Heart left ventricle (tissue), 16 donors: ENCODE measurements around the gene KIRREL3. TPM values are rescaled to one million over a fixed set of nuclear protein-coding genes. Genes with fewer than 3 reads are reported as not detected.

ENCODE experiments used
- ATAC-seq, 4 donors: fragments of 200-7000 bp; cut with Tn5 transposase; one replicate each; pipeline ENCODE4 v1.9.1; 2020 to 2022; ENCODE audit warnings: moderate library complexity in 4 of 4, mild to moderate bottlenecking in 3 of 4, moderate number of reproducible peaks in 1 of 4
- DNase-seq, 5 donors: peaks; one replicate each; pipeline ENCODE4 v3.0.0-alpha.2; 2020
- H3K27ac ChIP-seq, 12 donors: fragments of 200-600 bp; sonication (generic) in 4 of 12; one replicate each; pipeline versions ENCODE4 v1.5.0 to v1.8.0; 2016 to 2022; ENCODE audit warnings: mild to moderate bottlenecking in 2 of 12
- H3K27me3 ChIP-seq, 9 donors: fragments of 200-600 bp; sonication (generic) in 2 of 9; one replicate each; pipeline versions ENCODE4 v1.5.1 to v1.8.0; 2016 to 2022; ENCODE audit warnings: mild to moderate bottlenecking in 3 of 9
- H3K36me3 ChIP-seq, 9 donors: fragments of 200-600 bp; sonication (generic) in 2 of 9; one replicate each; pipeline versions ENCODE4 v1.5.0 to v1.8.0; 2018 to 2022; ENCODE audit warnings: mild to moderate bottlenecking in 2 of 9
- H3K4me1 ChIP-seq, 12 donors: fragments of 200-600 bp; sonication (generic) in 4 of 12; one replicate each; pipeline versions ENCODE4 v1.5.0 to v1.8.0; 2016 to 2022; ENCODE audit warnings: mild to moderate bottlenecking in 3 of 12
- H3K4me3 ChIP-seq, 12 donors: fragments of 200-600 bp; sonication (generic) in 4 of 12; one replicate each; pipeline versions ENCODE4 v1.5.0 to v1.8.0; 2017 to 2022; ENCODE audit warnings: mild to moderate bottlenecking in 9 of 12, moderate library complexity in 4 of 12
- H3K9me3 ChIP-seq, 12 donors: fragments of 200-600 bp; sonication (generic) in 4 of 12; one replicate each; pipeline versions ENCODE4 v1.5.0 to v1.8.0; 2016 to 2022; ENCODE audit warnings: mild to moderate bottlenecking in 1 of 12
- POLR2A ChIP-seq, 2 donors: fragments of 450-650 bp; IDR thresholded peaks; one replicate each; pipeline ENCODE4 v1.6.1; 2017; ENCODE audit warnings: antibody characterized with exemption in 2 of 2, mild to moderate bottlenecking in 2 of 2, moderate library complexity in 2 of 2
- WGBS, 4 donors: extraction: QIAGEN DNeasy Blood & Tissue Kit in 2 of 4; methylation state at CpG; one replicate each; pipeline versions ENCODE4 v1.1.5 to v1.1.7; 2013 to 2018; 5-methylcytosine and 5-hydroxymethylcytosine counted together
- intact Hi-C, 10 donors: fragments of 100-400 bp; cut with DNase I; formaldehyde crosslinking; loops; one replicate each; pipeline versions ENCODE4 v1.11.1 to v1.14.2; 2022
- polyA plus RNA-seq, 2 donors: library from polyadenylated mRNA; stranded (reverse); fragments of 200-250 nt; gene quantifications; one replicate each; pipeline ENCODE4 v1.2.3, GENCODE V29; 2013
- total RNA-seq, 9 donors: library from RNA; depleted of rRNA in 2 of 9; stranded (reverse); fragments of >200 nt in 2 of 9; fragmentation: NEBNext Ultra II Directional in 3 of 9; extraction: Animal tissue kit (Norgen Biotek cat#: 25700) in 3 of 9; gene quantifications; one replicate each; pipeline versions ENCODE4 v1.1.0 to v1.2.4, GENCODE V29; 2016 to 2023
- TF ChIP-seq, protein P1 (sequence below), 12 donors: fragments of 200-600 bp; sonication (generic) in 4 of 12; IDR thresholded peaks; one replicate each; pipeline versions ENCODE4 v1.5.0 to v1.8.0; 2018 to 2022; ENCODE audit warnings: antibody characterized with exemption in 12 of 12, mild to moderate bottlenecking in 5 of 12
- donor health status: ischemic (EF 13 %, LVEDD 7.1; RV severe dilation, severe dysfunction).
- donor health status: healthy with polysubstance abuse.
- donor health status: DM: no; HTN: yes; CAD: no.
- donor health status: DM: no; HTN: no; CAD: no.
- donor health status: ischemic (EF 25% LVEDD 6.9; RV normal size, moderate dysfunction).
- donor health status: ischemic (EF 25% LVEDD 5.7; RV mildly dilated, moderate dysfunction).
- donor health status: healthy.
- donor health status: DM: yes; HTN: yes; CAD: no.
- donor health status: ischemic (EF 35%, LVEDD 5.7; RV mildly dilated, moderate dysfunction).
- donor health status: nonischemic (EF 11% LVEDD 7.7; RV severe dilation, severe dysfunction).
- donor health status: DM: yes; HTN: yes; CAD: no.
- donor health status: PGD.
- donor health status: ischemic (EF 29% LVEDD 5.4; RV normal size, mild dysfunction).
- donor health status: nonischemic (EF 23%, LVEDD 6.1; RV moderate dilation, normal function).

The KIRREL3 gene
- total and polyA plus RNA-seq, 11 donors = 0.08 to 1.3 (median 0.27) TPM

DNA sequence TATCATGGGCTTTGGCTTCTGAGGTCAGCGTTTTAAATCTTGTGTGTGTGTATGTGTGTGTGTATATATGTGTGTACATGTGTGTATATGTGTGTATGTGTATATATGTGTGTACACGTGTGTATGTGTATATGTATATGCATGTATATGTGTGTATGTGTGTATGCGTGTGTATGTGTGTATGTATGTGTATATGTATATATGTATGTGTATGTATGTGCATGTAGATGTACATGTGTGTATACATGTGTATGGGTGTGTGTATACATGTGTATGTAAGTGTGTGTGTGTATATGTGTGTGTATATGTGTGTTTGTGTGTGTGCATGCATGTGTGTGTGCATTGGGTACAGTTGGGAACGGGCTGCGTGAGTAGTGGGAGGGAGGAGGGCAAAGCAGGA lies 522.1 kb downstream of the KIRREL3 start:
- 87 to 94% (median 89%) methylated on average over 5 of the region's 5 CpGs for WGBS, 4 donors
- intact Hi-C loops = loop anchor here in 3 of 10 donors (2.0 to 5.0 kb wide), 2 partner anchors 36 to 40 kb away; no protein-coding TSS in a partner anchor
- no peak overlapping the region for H3K27ac ChIP-seq
- TF ChIP-seq POLR2A (IDR thresholded peaks at IDR 0.05) = no peak
- TF ChIP-seq, protein P1, sequence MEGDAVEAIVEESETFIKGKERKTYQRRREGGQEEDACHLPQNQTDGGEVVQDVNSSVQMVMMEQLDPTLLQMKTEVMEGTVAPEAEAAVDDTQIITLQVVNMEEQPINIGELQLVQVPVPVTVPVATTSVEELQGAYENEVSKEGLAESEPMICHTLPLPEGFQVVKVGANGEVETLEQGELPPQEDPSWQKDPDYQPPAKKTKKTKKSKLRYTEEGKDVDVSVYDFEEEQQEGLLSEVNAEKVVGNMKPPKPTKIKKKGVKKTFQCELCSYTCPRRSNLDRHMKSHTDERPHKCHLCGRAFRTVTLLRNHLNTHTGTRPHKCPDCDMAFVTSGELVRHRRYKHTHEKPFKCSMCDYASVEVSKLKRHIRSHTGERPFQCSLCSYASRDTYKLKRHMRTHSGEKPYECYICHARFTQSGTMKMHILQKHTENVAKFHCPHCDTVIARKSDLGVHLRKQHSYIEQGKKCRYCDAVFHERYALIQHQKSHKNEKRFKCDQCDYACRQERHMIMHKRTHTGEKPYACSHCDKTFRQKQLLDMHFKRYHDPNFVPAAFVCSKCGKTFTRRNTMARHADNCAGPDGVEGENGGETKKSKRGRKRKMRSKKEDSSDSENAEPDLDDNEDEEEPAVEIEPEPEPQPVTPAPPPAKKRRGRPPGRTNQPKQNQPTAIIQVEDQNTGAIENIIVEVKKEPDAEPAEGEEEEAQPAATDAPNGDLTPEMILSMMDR (IDR thresholded peaks at IDR 0.05) = no peak
- no peaks in the 10 kb centered on the region for H3K27me3 ChIP-seq
- no peak for DNase-seq
- ATAC-seq = no peak
- no peaks in the 10 kb centered on the region for H3K36me3 ChIP-seq
- H3K4me3 ChIP-seq = no peak overlapping the region
- no peaks in the 10 kb centered on the region for H3K9me3 ChIP-seq
- peaks cover 0 to 25% (median 8%) of the 10 kb centered on the region in 12 donors for H3K4me1 ChIP-seq

DNA sequence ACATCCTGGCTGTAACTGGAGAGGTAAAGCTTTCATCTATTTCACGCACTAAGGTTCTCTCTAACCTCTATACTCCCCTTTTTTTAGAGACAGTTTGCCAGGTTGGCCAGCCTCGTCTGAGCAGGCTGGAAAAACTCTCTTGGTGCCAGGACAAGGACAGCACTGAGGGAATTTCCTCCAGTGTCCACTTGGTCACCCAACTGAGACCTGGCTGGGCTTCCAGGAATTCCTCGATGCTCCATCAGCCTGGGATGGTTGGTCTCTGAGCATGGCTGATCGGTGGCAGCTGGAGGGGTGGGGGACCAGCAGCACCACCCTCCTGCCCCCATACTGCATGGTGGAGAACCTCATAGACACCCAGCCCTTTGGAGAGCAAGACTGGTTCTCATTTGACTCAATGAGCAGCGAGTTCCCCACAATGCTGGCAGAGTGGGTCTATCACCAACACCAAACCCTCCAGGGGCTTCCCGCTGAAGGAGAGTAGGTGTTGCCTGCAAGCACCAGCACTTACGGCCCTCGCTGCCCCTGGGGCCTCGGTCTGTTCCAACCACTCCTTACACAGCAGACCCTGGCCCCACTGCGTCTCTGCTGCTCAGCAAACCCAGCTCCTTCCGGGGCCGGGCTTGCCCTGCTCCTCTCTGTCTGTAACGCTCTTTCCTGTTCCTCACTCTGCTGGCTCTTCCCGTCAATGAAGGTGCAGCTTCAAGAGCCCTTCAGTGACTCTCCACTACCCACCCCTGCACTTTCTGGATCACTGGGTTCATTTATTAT lies 522.9 kb downstream of the KIRREL3 start:
- DNase-seq = peak in 2 of 5 donors; percentile 18 to 56
- Histone ChIP-seq H3K36me3 (no peaks in the 10 kb centered on the region), H3K9me3 (no peaks in the 10 kb centered on the region), H3K4me1 (peaks cover 0 to 25% (median 8%) of the 10 kb centered on the region in 12 donors), H3K4me3 (no peak overlapping the region), H3K27ac (no peak overlapping the region), H3K27me3 (no peaks in the 10 kb centered on the region)
- intact Hi-C loops = loop anchor here in 3 of 10 donors (2.0 to 5.0 kb wide), 2 partner anchors 35 to 39 kb away; no protein-coding TSS in a partner anchor
- no peak for TF ChIP-seq POLR2A (IDR thresholded peaks at IDR 0.05)
- TF ChIP-seq, protein P1 (IDR thresholded peaks at IDR 0.05) = no peak
- WGBS, 4 donors = 72 to 82% (median 74%) methylated on average over 13 to 14 of the region's 14 CpGs
- no peak for ATAC-seq

DNA sequence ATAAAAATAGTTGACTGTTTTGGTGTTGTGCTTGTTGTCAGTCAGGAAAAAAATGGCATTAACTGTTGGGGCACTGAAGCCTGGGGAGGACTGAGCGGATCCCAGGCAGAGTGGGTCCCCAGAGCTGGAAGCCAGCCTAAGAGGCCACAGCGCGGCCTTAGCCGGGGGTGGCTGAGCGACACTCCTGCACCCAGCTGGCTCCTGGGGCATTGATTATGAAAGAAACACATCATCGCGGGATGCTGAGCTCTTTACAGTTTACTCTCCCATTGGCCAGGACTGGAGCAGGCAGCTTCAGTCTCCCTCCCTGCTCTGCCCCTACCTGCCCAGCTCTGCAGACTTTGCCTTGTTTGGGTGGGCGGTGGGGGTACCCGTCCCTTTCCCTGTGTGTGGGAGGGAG lies 523.6 kb downstream of the KIRREL3 start:
- no peak for TF ChIP-seq POLR2A (IDR thresholded peaks at IDR 0.05)
- TF ChIP-seq, protein P1 (IDR thresholded peaks at IDR 0.05) = no peak
- Histone ChIP-seq H3K27ac (no peak overlapping the region), H3K4me1 (peaks cover 0 to 25% (median 8%) of the 10 kb centered on the region in 12 donors), H3K9me3 (no peaks in the 10 kb centered on the region), H3K27me3 (no peaks in the 10 kb centered on the region), H3K36me3 (no peaks in the 10 kb centered on the region), H3K4me3 (no peak overlapping the region)
- ATAC-seq (no peak), DNase-seq (peak in 1 of 5 donors; percentile 4)
- intact Hi-C loops = loop anchor here in 2 of 10 donors (5.0 kb wide), 1 partner anchor 35 kb away; no protein-coding TSS in a partner anchor
- WGBS, 4 donors = 86 to 94% (median 91%) methylated on average over 9 of the region's 9 CpGs

DNA sequence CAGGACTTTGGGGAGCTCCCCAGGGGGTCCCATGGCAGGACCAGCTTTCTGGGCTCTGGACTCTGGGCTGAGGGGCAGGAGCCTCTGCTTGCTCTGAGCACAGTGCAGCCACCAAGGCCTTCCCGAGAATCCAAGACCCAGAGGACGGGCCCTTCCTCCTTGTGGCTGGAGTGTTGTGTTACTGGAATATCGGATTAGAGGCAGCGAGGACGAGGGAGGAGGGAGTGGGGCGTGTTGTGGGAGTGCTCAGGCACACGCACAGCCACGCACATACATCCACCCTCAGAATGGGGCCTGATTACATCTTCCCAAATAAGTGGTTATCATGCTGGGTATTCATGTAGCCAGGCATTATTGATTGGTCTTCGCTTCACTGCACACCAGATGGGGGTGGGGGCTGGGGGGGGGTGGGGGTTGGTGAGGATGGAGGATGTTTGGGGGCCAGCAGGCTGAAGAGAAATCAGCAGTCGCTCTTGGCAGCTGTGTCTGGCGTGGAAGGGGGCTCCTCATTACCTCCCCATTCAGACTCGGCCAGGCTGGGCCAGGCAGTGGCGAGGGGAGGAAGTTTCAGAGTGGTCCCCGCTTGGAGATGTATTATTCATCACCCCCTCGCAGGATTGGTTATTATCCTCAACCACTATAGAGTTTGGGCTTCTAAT lies 524.2 kb downstream of the KIRREL3 start:
- peaks cover 0 to 25% (median 8%) of the 10 kb centered on the region in 12 donors for H3K4me1 ChIP-seq
- no peaks in the 10 kb centered on the region for H3K9me3 ChIP-seq
- no peaks in the 10 kb centered on the region for H3K36me3 ChIP-seq
- ATAC-seq (no peak), DNase-seq (peak in 1 of 5 donors; percentile 51)
- TF ChIP-seq, protein P1 (IDR thresholded peaks at IDR 0.05) = no peak
- TF ChIP-seq POLR2A (IDR thresholded peaks at IDR 0.05) = no peak
- H3K27ac ChIP-seq = no peak overlapping the region
- intact Hi-C loops = loop anchor here in 2 of 10 donors (5.0 kb wide), 1 partner anchor 34 kb away; no protein-coding TSS in a partner anchor
- H3K27me3 ChIP-seq = no peaks in the 10 kb centered on the region
- no peak overlapping the region for H3K4me3 ChIP-seq
- WGBS, 4 donors = 87 to 93% (median 92%) methylated on average over 15 of the region's 15 CpGs
